CD4-positive, alpha-beta T cell treated with Interleukin-10 for 1 hour (primary cell): ENCODE results near the gene HHIPL1.
"Not testable (repeated sequence)": the region's sequence is repeated elsewhere in the genome, so short reads cannot be mapped to it uniquely, and the experiment has no call there.

ENCODE experiments used
- DNase-seq: peaks from one replicate; pipeline ENCODE4 v3.0.0-alpha.2; 2020

HHIPL1 gene

GRCh38 chr14:99636487-99636886 is 8.4 kb upstream of the HHIPL1 start:
- DNase-seq = no peak

GRCh38 chr14:99637624-99638023 is 7.3 kb upstream of the HHIPL1 start:
- no peak for DNase-seq

GRCh38 chr14:99642771-99643170 is 2.2 kb upstream of the HHIPL1 start:
- DNase-seq = not testable (repeated sequence)

- no peak for DNase-seq
Observed at GRCh38 chr14:99643343-99643742, 1.6 kb upstream of the HHIPL1 start.

GRCh38 chr14:99644035-99644587 is 818 bp upstream of the HHIPL1 start:
- DNase-seq = no peak

- no peak for DNase-seq
Observed at GRCh38 chr14:99645545-99646505, 896 bp downstream of the HHIPL1 start.

GRCh38 chr14:99647411-99647810 is 2.5 kb downstream of the HHIPL1 start:
- no peak for DNase-seq

- DNase-seq = no peak
Observed at GRCh38 chr14:99648027-99648784, 3.3 kb downstream of the HHIPL1 start.

GRCh38 chr14:99649219-99649618 is 4.3 kb downstream of the HHIPL1 start:
- DNase-seq = no peak

GRCh38 chr14:99649643-99650042 is 4.7 kb downstream of the HHIPL1 start:
- DNase-seq = no peak

GRCh38 chr14:99650189-99650588 is 5.3 kb downstream of the HHIPL1 start:
- no peak for DNase-seq

GRCh38 chr14:99651953-99652746 is 7.2 kb downstream of the HHIPL1 start:
- DNase-seq = no peak

GRCh38 chr14:99654235-99654985 is 9.5 kb downstream of the HHIPL1 start:
- no peak for DNase-seq

GRCh38 chr14:99655521-99655920 is 10.6 kb downstream of the HHIPL1 start:
- no peak for DNase-seq

GRCh38 chr14:99656171-99656570 is 11.2 kb downstream of the HHIPL1 start:
- DNase-seq = no peak

GRCh38 chr14:99657645-99658155 is 12.8 kb downstream of the HHIPL1 start:
- DNase-seq = no peak

GRCh38 chr14:99658218-99658845 is 13.4 kb downstream of the HHIPL1 start:
- DNase-seq = no peak

- no peak for DNase-seq
Observed at GRCh38 chr14:99659333-99659741, 14.4 kb downstream of the HHIPL1 start.

GRCh38 chr14:99660006-99660566 is 15.2 kb downstream of the HHIPL1 start:
- no peak for DNase-seq

- no peak for DNase-seq
Observed at GRCh38 chr14:99660794-99661193, 15.9 kb downstream of the HHIPL1 start.

- DNase-seq = not testable (repeated sequence)
Observed at GRCh38 chr14:99661206-99661605, 16.3 kb downstream of the HHIPL1 start.
